Uterus (tissue), 2 donors: ENCODE data around the gene DNMT1.

Source experiments
- POLR2A ChIP-seq, 2 donors: fragments of 450-650 bp; IDR thresholded peaks; one replicate each; pipeline ENCODE4 v1.6.1; 2016; ENCODE audit warnings: antibody characterized with exemption in 2 of 2, mild to moderate bottlenecking in 1 of 2, moderate library complexity in 1 of 2
- TF ChIP-seq, protein P1 (sequence below), 4 experiments: fragments of 200-600 bp in 2 of 4; fragments of 450-650 bp in 2 of 4; sonication (generic) in 2 of 4; IDR thresholded peaks; one replicate each; pipeline ENCODE4 v1.5.1; 2016 to 2019; ENCODE audit warnings: antibody characterized with exemption in 4 of 4, mild to moderate bottlenecking in 2 of 4, moderate library complexity in 1 of 4

GRCh38 chr19:10104130-10104513 lies 90.6 kb downstream of the DNMT1 start:
- TF ChIP-seq, protein P1, sequence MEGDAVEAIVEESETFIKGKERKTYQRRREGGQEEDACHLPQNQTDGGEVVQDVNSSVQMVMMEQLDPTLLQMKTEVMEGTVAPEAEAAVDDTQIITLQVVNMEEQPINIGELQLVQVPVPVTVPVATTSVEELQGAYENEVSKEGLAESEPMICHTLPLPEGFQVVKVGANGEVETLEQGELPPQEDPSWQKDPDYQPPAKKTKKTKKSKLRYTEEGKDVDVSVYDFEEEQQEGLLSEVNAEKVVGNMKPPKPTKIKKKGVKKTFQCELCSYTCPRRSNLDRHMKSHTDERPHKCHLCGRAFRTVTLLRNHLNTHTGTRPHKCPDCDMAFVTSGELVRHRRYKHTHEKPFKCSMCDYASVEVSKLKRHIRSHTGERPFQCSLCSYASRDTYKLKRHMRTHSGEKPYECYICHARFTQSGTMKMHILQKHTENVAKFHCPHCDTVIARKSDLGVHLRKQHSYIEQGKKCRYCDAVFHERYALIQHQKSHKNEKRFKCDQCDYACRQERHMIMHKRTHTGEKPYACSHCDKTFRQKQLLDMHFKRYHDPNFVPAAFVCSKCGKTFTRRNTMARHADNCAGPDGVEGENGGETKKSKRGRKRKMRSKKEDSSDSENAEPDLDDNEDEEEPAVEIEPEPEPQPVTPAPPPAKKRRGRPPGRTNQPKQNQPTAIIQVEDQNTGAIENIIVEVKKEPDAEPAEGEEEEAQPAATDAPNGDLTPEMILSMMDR (IDR thresholded peaks at IDR 0.05), result no peak
- no peak for TF ChIP-seq POLR2A (IDR thresholded peaks at IDR 0.05)
